ENCODE data around the gene ACAD11.
"Not testable (repeated sequence)": the region's sequence is repeated elsewhere in the genome, so short reads cannot be mapped to it uniquely, and the experiment has no call there.

ACAD11 gene

DNA sequence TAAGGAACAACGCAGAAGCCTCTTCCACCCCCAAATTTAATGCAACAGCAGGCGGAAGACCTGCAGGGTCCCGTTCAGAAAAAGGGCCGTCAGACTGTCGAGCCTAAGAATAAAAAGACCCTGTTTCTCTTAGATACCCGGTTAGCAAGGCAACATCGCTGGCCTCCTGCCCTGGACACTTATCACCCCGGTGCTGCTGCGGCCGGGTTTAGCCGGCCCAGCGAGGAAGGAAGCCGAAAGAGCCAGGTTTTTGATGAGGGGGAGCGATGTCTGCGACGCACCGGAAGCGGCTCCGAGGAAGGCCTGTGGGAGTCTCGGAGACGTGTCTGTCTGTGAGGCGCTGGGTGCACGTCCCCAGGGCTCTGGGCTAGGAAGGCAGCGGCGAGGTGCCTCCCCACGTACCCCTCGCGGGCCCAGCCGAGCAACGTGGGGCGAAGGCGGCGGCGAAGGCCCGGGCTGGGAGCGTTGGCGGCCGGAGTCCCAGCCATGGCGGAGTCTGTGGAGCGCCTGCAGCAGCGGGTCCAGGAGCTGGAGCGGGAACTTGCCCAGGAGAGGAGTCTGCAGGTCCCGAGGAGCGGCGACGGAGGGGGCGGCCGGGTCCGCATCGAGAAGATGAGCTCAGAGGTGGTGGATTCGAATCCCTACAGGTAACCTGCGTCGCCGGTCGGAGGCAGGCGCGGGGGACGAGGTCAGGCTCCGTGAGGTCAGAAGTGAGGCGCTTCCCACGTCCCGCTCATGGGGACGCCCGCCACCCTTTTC, 622 bp upstream of the ACAD11 start, which contains the start of gene UBA5:
UBA5 (plus strand) TSS at position 278 of the 759 bp plus-strand sequence; CDS start at position 487, 209 bp downstream.
- Mint-ChIP-seq H3K9me3 (no peaks in the 10 kb centered on the region), H3K27ac (peak within 1 kb of the TSS; percentile 95), H3K4me3 (peak within 1 kb of the TSS; percentile 95), H3K4me1 (peaks cover 37% of the 10 kb centered on the region), H3K27me3 (no peaks in the 10 kb centered on the region), H3K36me3 (peaks cover 7% of the 10 kb centered on the region)
- CTCF ChIA-PET = interaction anchor here (2.3 to 2.8 kb wide), 2 partner anchors 17 to 124 kb away, joined by 7 to 11 read pairs; no protein-coding TSS in a partner anchor
- DNase-seq = peak; percentile 80

GRCh38 chr3:132659000-132659364, 627 bp downstream of the ACAD11 start:
- peak overlapping the region; percentile 95 for H3K4me3 Mint-ChIP-seq
- peak overlapping the region; percentile 95 for H3K27ac Mint-ChIP-seq
- H3K4me1 Mint-ChIP-seq = peaks cover 37% of the 10 kb centered on the region
- no peak for DNase-seq
- CTCF ChIA-PET = interaction anchor here (0.9 to 2.8 kb wide), 4 partner anchors 16 to 119 kb away, joined by 3 to 11 read pairs (median 3); no protein-coding TSS in a partner anchor
- no peaks in the 10 kb centered on the region for H3K9me3 Mint-ChIP-seq
- peaks cover 4% of the 10 kb centered on the region for H3K36me3 Mint-ChIP-seq
- no peaks in the 10 kb centered on the region for H3K27me3 Mint-ChIP-seq

DNA sequence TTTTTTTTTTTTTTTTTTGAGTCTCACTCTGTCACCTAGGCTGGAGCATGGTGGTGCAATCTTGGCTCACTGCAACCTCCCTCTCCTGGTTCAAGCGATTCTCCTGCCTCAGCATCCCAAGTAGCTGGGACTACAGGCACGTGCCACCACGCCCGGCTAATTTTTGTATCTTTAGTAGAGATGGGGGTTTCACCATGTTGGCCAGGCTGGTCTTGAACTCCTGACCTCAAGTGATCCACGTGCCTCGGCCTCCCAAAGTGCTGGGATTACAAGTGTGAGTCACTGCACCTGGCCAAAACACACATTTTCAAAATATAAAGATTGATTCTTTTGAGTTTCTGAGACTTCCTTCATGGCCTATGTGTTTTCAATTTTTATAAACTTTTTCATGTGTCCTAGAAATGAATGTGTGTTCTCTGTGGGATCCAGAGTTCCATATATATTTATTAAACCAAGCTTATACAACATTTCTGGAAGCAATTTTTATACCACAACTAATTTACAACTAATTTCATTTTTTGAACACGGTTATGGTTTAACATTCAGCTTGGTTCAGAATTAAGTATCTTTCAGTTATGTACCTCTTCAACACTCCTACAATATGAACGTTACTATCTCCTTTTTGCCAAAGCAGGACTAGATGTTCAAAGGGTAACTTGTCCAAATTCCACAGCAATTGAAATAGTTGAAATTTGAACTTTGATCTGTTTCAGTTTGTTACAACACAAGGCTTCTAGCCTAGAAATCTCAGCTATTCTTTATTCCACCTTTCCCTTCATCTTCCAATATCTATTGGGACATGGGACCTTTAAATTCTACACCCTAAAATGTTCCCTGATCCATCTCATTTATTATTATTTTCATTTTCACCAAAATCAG, 1.5 kb downstream of the ACAD11 start:
- CTCF ChIA-PET = interaction anchor here (0.6 to 2.8 kb wide), 5 partner anchors 11 to 118 kb away, joined by 3 to 11 read pairs (median 3); no protein-coding TSS in a partner anchor

GRCh38 chr3:132655471-132655870, 4.1 kb downstream of the ACAD11 start:
- Mint-ChIP-seq H3K36me3 (peaks cover 1% of the 10 kb centered on the region), H3K27ac (no peak overlapping the region), H3K27me3 (no peaks in the 10 kb centered on the region), H3K9me3 (no peaks in the 10 kb centered on the region), H3K4me1 (peaks cover 15% of the 10 kb centered on the region), H3K4me3 (no peak overlapping the region)
- CTCF ChIA-PET = interaction anchor here (1.9 kb wide), 1 partner anchor 13 kb away, joined by 6 read pairs; no protein-coding TSS in a partner anchor
- no peak for DNase-seq

More for the DNA sequence above, 1.5 kb downstream of the ACAD11 start:
- Mint-ChIP-seq H3K9me3 (no peaks in the 10 kb centered on the region), H3K27me3 (no peaks in the 10 kb centered on the region), H3K4me3 (no peak overlapping the region), H3K36me3 (peaks cover 1% of the 10 kb centered on the region), H3K4me1 (peaks cover 32% of the 10 kb centered on the region), H3K27ac (no peak overlapping the region)
- no peak for DNase-seq

GRCh38 chr3:132654721-132655120, 4.9 kb downstream of the ACAD11 start:
- H3K27me3 Mint-ChIP-seq = no peaks in the 10 kb centered on the region
- H3K4me3 Mint-ChIP-seq = no peak overlapping the region
- CTCF ChIA-PET = interaction anchor here (1.9 kb wide), 1 partner anchor 12 kb away, joined by 6 read pairs; no protein-coding TSS in a partner anchor
- H3K27ac Mint-ChIP-seq = no peak overlapping the region
- peaks cover 15% of the 10 kb centered on the region for H3K4me1 Mint-ChIP-seq
- no peak for DNase-seq
- no peaks in the 10 kb centered on the region for H3K9me3 Mint-ChIP-seq
- no peaks in the 10 kb centered on the region for H3K36me3 Mint-ChIP-seq

GRCh38 chr3:132654190-132654589, 5.4 kb downstream of the ACAD11 start:
- no peak overlapping the region for H3K27ac Mint-ChIP-seq
- H3K4me3 Mint-ChIP-seq = no peak overlapping the region
- H3K9me3 Mint-ChIP-seq = no peaks in the 10 kb centered on the region
- H3K4me1 Mint-ChIP-seq = peaks cover 14% of the 10 kb centered on the region
- DNase-seq = no peak
- CTCF ChIA-PET = interaction anchor here (1.9 kb wide), 1 partner anchor 11 kb away, joined by 6 read pairs; no protein-coding TSS in a partner anchor
- no peaks in the 10 kb centered on the region for H3K27me3 Mint-ChIP-seq
- no peaks in the 10 kb centered on the region for H3K36me3 Mint-ChIP-seq

DNA sequence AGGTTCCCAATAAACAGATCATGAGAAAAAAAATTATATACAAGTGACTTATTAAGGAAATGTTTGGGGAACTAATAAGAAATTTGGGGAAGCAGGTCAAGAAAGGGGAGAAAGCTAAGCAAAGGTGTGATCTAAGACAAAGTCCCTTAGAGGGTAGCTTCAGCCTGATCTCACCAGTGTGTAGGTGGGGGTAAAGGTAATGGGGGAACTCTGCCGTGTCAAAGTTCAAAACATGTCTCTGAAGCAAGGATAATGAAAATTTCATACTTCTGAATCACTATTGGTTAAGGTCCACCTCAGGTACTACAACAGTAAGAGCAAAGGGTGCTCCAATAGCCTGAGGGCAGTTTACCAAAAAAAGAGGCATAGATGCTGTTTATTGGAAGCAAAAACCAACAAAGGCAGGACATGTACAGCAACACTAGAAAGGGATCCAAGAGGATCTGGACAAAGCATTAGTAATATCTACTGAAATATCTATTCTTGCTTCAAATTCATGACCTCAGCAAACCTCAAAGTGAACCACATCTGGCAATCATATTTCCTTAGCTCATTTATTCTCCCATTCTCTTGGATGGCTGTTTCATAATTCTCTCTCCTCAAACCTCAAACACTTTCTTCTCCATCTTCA, 6.9 kb downstream of the ACAD11 start:
- H3K27ac Mint-ChIP-seq = no peak overlapping the region
- no peaks in the 10 kb centered on the region for H3K27me3 Mint-ChIP-seq
- CTCF ChIA-PET = no interaction called here
- no peak overlapping the region for H3K4me3 Mint-ChIP-seq
- no peaks in the 10 kb centered on the region for H3K36me3 Mint-ChIP-seq
- H3K4me1 Mint-ChIP-seq = peaks cover 3% of the 10 kb centered on the region
- no peaks in the 10 kb centered on the region for H3K9me3 Mint-ChIP-seq
- DNase-seq = no peak

DNA sequence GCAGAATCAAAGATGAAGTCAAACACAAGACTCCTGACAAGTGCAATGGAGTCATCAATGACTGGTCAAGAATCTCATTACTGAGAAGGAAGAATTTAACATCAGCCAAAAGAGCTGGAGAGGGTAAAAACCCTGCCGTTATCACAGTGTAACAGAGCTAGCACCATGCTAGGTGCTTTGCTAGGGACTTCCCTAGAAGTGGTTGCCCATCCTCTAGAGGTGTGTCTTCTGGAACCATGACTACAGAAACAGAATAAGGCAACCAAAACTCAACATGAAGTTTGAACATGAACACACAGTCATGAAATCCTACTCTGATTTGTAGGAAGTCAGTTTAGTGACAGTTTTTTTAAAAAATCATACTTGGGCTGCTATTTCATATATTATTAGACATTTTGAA, 9.5 kb downstream of the ACAD11 start:
- CTCF ChIA-PET = no interaction called here
- H3K27me3 Mint-ChIP-seq = no peaks in the 10 kb centered on the region
- no peaks in the 10 kb centered on the region for H3K36me3 Mint-ChIP-seq
- H3K4me3 Mint-ChIP-seq = no peak overlapping the region
- H3K4me1 Mint-ChIP-seq = no peaks in the 10 kb centered on the region
- no peak for DNase-seq
- no peaks in the 10 kb centered on the region for H3K9me3 Mint-ChIP-seq
- H3K27ac Mint-ChIP-seq = no peak overlapping the region

DNA sequence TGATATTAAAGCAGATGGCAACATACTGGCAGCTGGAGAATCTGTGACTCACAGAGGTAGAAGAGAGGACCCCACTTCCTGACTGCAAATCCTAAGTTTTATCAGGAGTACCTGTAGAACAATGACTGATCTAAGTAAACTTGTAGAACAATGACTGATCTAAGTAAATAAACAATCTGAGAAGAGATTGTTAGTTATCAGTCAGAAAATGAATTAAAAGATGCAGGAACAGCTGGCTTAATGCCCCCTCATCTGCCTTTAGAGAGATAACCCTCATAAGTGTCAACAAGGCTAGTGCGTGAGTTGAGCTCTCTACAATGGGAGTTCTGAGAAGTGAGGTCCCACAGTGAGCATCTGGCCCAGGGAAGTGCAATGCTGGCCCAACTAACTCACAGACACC, 14.6 kb downstream of the ACAD11 start:
- Mint-ChIP-seq H3K4me1 (no peaks in the 10 kb centered on the region), H3K27me3 (no peaks in the 10 kb centered on the region), H3K4me3 (no peak overlapping the region), H3K9me3 (no peaks in the 10 kb centered on the region), H3K27ac (no peak overlapping the region), H3K36me3 (no peaks in the 10 kb centered on the region)
- no peak for DNase-seq
- CTCF ChIA-PET = interaction anchor here (0.8 to 1.3 kb wide), 2 partner anchors 105 to 111 kb away, joined by 3 to 4 read pairs; no protein-coding TSS in a partner anchor

DNA sequence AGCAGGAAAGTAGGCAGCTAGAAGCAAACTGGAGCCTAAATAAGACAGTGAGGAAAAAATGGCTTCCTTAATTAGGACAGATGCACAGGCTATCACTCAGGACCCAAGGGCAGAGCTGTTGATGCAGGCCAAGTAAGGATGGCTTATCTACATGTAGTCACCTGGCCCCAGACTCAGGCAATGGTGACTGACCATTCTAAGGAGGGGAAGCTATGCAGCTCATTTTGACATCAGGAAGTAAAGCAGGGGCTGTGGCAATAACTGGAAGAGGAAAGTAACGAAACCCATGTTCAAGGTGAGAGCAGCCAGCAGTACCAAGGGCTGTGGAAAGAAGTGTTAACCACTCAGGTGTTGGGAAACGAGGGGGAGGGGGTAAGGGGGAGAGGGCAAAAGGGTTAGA, 16.2 kb downstream of the ACAD11 start:
- peaks cover 4% of the 10 kb centered on the region for H3K36me3 Mint-ChIP-seq
- CTCF ChIA-PET = interaction anchor here (0.8 to 6.7 kb wide), 14 partner anchors 12 to 289 kb away, joined by 3 to 103 read pairs (median 4); partner anchors contain the start of gene ACAD11
- H3K27ac Mint-ChIP-seq = no peak overlapping the region
- H3K4me3 Mint-ChIP-seq = no peak overlapping the region
- no peak for DNase-seq
- H3K27me3 Mint-ChIP-seq = no peaks in the 10 kb centered on the region
- H3K4me1 Mint-ChIP-seq = no peaks in the 10 kb centered on the region
- no peaks in the 10 kb centered on the region for H3K9me3 Mint-ChIP-seq

- Mint-ChIP-seq H3K4me1 (no peaks in the 10 kb centered on the region), H3K27ac (no peak overlapping the region), H3K4me3 (no peak overlapping the region), H3K9me3 (no peaks in the 10 kb centered on the region), H3K27me3 (no peaks in the 10 kb centered on the region), H3K36me3 (peaks cover 4% of the 10 kb centered on the region)
- CTCF ChIA-PET = interaction anchor here (1.0 to 6.7 kb wide), 15 partner anchors 11 to 288 kb away, joined by 3 to 103 read pairs (median 4); partner anchors contain the start of gene ACAD11
- DNase-seq = no peak
Measured at GRCh38 chr3:132642539-132642847, 17.1 kb downstream of the ACAD11 start.

DNA sequence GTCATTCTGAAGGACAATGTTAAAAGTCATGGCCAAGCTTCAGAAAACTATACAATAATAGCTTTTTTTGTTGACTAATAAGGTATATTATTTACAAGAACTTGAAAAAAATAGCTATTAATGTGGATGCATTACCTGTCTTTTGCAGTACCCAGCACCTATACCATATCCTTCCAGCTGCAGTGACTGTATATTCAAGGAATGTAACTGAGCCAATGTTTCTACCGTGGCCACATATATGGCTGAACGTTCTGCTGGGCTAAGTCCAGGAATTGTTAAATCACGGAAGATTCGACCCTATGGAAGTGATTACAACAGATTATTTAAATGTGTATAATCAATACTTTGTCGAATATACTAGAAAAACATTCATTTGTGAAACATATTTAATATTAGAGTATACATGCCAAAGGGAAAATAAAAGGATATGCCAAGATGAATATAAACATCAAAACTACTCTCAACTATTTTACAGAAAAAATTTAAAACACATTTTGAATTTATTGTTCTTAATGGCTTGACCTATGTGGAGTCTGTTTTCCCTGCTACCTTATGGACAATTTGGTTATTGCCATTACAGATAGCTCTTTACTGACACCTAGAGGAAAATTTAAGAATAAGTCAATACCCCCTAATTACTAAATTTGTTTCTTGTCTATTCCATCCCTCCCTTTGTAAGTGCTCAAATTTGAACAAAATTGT, 17.6 kb downstream of the ACAD11 start:
- Mint-ChIP-seq H3K4me3 (no peak overlapping the region), H3K9me3 (no peaks in the 10 kb centered on the region), H3K27me3 (no peaks in the 10 kb centered on the region), H3K36me3 (peaks cover 4% of the 10 kb centered on the region), H3K4me1 (no peaks in the 10 kb centered on the region), H3K27ac (no peak overlapping the region)
- CTCF ChIA-PET = interaction anchor here (1.0 to 6.7 kb wide), 14 partner anchors 11 to 290 kb away, joined by 3 to 103 read pairs (median 5); partner anchors contain the start of gene ACAD11
- DNase-seq = no peak

- not testable (repeated sequence) for H3K4me1 Mint-ChIP-seq, H3K36me3 Mint-ChIP-seq, DNase-seq, H3K27me3 Mint-ChIP-seq, H3K4me3 Mint-ChIP-seq, H3K27ac Mint-ChIP-seq, H3K9me3 Mint-ChIP-seq
- CTCF ChIA-PET = interaction anchor here (1.0 to 6.7 kb wide), 9 partner anchors 11 to 289 kb away, joined by 3 to 103 read pairs (median 6); no protein-coding TSS in a partner anchor
Measured at GRCh38 chr3:132641427-132641826, 18.2 kb downstream of the ACAD11 start.
